ENCODE measurements around the gene PIEZO1.

Gene PIEZO1

DNA sequence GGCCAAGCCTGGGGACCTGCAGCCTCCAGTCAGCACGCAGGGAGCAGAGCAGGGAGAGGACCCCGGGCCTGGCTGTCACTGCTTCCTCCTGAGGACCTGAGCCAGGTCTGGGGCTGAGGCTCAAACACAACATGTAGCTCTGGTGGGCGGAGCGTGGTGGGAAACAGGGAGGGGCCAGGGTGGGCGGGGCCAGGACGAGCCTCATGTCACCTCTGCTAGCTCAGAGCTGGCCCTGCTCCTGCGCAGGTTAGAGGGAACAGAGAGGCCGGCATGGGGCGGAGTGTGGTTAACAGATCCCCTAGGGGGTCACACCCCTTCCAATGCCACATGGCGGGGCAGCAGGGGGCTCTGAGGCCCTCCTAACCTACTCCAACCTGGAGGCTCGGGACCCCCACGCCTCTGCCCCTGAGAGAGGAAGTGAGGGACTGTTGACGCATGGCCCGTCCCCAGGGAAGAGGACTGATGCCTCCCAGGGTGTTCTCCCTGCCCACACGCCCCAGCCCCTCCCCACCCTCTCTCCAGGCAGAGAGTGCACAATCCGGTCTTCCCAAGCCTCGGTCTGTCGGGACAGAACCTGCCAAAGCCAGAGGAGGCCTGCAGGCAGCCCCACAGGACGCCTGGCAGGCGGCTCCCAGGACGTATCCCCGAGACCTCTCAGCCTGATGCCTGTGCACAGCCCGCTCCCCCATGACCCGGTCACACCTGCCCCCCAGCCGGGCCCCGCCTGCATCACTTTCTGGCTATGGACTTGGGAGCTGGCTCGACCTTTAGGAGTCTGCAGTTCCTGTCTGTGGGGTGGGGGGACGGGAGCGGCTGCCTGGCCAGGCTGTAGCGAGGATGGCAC is 15.2 kb downstream of the PIEZO1 start:
- DNase-seq (ENCODE audit: low spot score): no peak

DNA sequence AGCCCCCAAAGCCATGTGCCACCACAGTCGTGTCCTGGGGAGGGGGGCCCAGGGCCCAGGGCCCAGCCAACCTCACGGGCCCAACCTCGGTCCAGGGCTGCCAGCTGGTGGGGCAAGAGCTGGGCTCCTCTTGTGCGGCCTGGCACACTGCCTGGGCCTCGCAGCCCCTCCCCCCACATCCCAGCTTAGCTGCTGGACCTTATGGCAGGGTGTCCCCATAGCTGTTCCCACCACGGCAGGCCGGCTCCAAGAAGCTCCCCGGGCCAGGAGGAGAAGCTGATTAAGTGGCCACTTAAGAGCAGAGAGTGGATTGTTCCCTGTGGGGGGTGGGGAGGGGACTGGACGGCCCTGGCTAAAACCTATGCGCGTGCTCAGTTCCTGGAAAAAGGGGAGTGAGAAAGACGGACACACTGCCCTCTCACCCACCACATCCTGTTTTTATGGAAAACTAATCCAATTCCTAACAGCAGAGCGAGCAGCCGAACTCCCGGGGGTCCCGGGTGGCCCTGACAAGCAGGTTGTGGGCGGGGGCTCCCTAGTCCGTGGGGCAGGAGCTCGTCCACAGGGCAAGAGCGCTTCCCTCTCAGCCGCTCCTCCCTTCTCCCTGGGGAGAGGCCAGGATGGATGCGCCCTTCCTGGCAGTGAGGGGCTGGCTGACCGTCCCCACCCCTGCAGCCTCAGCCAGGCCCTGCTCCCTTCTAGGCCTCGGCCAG is 16.8 kb downstream of the PIEZO1 start:
- no peak for DNase-seq (ENCODE audit: low spot score)

DNA sequence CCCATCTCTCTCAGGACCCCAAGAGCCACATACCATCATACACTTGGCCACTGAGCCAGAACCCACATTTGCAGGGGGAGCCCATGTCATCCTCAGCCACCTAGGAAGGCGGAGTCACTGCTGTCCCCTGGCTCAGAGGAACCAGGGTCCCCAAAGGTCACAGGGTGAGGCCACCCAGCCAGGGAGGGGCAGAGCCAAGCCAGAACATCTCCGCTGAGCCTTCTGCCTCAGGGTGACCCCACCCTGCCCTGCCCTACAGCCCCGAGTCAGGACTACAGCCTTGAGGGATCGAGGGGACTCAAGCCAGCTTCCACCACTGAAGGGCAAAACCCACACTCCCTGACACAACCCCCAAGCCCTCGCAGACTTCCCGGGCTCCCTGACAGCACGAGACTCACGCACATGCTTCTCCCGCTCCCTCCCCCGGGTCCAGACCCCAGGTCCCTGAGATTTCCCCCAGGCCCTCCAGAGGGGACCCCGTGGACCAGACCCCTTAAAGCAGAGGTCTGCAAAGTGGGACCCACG is 17.4 kb downstream of the PIEZO1 start:
- no peak for DNase-seq (ENCODE audit: low spot score)

DNA sequence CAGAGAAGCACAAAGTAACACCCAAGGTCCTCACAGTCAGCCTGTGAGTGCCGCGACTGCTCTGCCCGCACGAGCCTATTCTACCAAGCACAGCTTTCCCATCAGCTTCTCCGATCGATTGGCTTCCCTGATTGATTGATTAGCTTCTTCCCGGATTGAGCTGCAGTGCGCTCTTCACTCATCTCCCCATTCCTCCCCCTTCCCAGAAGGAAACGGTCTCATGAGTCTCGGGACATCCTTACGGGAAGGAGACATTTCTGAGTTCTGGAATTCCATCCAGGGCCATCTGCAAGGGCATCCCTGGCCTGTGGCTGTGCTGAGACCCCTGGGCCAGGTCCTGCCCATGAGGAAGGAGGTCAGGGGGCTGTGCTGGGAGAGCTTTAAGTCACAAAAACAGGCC is 18.0 kb downstream of the PIEZO1 start:
- DNase-seq (ENCODE audit: low spot score): no peak

DNA sequence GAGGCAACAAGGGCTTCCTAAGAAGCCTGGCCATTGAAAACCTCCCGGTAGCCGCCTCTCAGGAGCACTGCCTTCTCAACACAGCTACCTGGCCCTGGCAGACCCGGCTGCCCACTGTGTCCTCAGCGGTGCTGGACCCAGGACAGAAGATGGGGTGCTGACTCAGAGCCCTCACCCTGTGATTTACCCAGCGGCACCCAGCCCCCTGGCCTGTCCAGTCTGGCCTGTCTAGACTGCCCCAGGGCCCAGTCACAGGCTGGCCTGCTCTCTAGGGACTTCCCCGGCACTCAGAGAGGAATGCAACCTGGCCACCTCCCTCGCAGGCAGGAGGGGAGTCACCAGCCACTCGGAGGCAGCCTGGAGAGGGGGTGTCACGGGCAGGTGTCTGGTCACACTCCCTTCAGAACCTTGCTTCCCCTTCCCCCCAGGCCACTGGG is 20.1 kb downstream of the PIEZO1 start:
- DNase-seq (ENCODE audit: low spot score): no peak

DNA sequence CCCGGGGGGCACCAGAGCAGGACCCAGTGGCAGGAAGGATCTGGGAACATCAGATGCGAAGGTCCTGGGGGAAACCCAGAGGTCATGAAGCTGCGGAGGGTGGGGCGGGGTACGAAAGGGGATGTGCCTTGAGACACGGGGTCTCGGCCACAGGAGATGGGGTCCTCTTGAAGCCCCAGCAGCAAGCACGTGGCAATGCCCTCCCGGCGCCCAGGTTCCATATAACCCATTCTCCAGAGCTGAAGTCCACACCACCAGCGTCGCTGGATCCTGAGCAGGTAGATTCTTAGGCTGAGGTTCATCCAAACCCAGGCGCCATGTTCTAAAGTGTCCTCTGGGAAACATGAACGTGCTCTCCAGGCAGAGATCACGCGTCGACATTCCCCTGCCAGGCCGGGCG is 20.9 kb downstream of the PIEZO1 start:
- no peak for DNase-seq (ENCODE audit: low spot score)

DNA sequence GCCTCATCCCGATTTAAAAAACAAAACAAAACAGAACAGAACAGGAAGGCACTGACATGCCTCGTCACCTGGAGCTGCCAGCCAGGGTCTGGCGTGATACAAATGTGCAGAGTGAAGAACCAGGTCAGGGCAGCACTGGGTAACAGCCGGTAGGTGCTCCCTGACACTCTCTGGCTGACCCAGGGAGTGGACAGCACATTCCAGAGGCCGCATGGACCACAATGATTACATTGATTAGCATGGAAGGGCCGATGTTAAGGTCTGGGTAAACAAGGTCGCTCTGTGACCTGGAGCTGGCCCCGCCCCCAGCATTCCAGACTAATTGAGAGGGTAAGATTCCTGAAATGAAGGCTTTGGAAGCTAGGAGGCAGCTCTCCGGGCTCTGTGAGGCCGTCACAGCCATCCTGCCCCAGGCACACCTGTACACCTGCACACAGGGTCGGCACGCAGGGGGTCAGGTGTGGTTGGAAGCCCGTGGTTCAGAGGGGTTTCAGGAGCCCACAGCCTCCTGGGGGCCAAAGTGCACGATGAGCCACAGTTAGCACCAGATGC is 21.4 kb downstream of the PIEZO1 start:
- no peak for DNase-seq (ENCODE audit: low spot score)

DNA sequence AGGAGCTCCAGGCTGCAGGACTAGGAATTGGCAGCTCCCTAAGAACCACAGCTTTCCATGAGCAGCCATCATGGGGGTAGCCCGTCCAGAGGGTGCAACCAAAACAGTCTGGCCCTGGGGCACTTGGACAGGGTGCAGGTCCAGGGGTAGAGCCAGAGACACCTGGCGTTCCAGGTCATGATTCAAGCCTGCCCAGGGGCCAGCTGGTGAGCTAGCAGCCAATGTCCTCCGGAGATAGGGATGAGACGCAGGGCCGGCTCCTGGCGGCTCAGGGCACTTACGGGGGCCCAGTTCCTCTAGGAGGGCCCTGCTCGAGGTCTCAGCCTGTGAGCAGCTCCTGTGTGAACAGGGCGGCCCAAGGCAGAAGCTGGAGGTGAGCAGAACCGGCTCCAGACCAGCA is 22.1 kb downstream of the PIEZO1 start:
- no peak for DNase-seq (ENCODE audit: low spot score)

DNA sequence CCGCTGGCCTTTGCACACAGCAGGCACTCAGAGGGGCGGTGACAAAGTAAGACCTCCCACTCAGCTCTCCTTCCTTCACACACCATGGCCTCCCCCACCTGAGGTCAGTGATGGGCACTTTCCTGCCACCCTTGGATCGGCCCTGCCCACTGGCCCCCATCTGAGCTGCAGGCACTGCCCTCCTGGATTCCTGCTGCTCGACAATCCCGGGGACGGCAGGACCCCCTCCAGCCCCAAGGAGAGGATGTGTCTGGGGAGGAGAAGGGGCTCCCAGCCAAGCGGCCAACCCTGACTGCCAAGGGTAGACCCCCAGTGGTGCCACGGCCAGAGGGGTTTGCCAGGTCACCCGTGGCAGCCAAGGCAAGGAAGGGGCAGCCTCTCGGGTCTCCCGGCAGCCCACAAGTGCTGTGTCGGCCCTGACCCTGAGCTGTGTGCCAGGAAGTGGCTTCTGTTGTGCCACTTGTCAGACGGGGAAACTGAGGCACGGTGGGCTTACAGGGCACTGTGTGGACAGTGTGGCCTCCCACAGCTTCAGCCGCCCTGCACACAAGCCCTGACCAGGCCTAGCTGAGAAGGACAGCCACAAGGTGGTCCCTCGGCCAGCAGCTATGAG is 22.7 kb downstream of the PIEZO1 start:
- no peak for DNase-seq (ENCODE audit: low spot score)

DNA sequence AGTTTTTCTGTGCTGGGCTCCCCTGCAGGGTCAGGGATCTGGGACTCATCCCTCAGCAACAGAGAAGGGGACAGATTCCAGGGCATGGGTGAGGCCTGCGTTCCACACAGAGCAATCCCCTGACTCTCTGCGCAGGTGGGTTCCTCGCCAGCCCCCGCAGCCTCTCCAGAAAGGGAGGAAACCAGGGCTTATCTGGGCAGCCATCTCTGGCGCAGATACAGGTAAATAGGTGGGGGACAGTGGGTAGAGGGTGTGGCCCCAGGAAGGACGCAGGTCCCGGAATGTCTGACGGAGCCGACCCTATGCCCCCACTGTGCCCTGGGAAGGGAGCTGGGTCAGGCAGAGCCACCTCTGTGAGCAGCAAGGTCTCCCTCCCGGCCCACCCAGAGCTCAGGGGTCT is 23.2 kb downstream of the PIEZO1 start:
- DNase-seq (ENCODE audit: low spot score): no peak

DNA sequence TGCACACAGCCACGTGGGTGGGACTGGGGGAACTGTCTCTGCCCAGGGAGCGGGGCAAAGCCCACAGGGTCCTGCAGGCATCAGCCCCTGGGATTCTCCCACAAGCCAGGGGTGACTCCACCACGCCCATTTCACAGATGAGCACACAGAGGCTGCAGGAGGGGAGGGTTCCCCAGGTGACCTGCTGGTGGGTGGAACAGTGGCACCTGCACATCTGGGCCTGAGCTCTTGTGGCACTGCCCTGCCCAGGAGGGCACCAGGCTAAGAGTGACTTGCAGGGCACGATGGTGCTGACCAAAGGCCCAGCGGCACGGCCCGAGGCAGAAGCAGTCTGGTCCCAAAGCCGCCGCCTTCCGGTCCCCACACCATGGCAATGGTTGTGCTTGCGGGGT is 23.9 kb downstream of the PIEZO1 start:
- no peak for DNase-seq (ENCODE audit: low spot score)

DNA sequence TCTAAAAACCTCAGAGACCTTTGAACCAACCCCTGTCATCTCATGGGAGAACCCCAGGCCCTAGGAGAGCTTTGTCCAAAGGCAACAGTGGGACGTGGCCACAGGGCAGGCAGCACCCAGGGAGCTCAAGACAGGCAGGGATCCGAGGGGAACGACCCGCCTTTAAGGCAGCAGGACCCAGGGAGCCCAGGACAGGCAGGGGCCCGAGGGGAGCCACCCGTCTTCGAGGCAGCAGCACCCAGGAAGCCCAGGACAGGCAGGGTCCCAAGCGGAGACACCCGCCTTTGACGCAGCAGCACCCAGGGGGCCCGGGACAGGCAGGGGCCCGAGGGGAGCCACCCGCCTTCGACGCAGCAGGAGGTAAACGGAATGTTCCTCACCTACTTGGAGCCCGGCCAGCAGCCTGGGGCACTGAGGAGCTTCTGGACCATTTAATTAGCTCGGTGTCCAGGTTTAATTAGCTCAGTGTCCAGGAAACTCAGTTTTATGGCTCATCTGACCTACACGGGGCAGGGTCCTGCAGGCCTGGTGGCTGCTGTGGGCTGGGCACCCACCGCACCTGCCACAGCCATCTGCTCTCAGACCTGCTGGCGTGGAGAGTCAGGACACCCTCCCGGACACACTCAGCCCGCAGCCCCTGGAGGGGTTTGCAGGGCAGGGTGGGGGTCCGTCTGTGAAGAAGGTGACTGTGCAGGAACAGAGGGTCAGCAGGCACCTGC is 24.4 kb downstream of the PIEZO1 start:
- no peak for DNase-seq (ENCODE audit: low spot score)

DNA sequence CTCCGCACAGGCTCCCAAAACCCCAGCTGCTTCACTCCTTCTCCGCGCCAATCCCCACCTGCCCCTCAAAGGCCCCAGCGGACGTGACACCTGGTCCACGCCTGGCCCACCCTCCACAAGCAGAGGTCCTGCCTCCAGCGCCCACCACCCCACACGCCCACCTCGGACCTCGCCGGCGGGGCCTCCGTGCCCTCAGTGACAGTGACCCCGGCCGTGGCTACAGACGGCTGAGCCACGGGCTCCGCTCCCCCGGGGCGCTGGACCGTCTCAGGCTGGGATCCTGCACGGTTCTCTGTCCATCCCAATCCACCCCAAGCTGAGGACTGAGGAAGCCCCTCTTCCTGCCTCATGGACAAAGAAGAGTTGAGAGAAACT is 25.1 kb downstream of the PIEZO1 start:
- no peak for DNase-seq (ENCODE audit: low spot score)

DNA sequence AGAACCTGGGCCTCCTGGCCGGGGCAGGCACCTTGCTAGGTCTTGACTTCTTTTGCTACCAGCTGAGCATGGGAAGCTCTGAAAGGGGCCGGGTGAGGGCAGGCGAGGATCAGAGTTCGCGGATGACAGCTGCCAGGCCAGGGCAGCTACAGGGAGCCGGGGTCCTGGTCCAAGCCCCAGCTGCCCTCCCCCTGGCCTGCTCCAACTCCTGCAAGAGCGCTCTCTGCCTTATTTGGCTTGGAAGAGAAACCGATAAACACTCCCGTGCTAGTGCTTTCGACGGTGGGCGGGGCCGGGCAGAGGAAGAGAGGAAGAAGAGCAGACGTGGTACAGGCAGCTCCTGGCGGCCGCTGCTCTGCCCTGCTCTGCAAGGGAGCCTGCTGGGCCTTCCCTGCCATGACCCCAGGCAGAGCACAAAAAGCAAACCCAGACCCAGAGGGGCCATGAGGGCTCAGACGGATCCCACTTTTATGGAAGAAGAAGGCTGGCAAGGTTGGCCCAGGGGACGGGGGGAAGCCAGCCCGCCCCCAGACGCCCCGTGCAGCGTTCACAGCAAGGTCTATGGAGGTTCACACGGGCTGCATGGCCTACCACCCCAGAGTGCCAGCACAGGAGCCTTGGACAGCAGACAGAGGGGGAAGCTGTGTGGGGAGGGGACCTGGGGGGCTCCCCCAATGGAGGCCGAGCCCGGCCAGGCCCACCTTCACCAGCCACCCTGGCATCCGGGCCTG is 25.6 kb downstream of the PIEZO1 start:
- DNase-seq (ENCODE audit: low spot score): no peak

DNA sequence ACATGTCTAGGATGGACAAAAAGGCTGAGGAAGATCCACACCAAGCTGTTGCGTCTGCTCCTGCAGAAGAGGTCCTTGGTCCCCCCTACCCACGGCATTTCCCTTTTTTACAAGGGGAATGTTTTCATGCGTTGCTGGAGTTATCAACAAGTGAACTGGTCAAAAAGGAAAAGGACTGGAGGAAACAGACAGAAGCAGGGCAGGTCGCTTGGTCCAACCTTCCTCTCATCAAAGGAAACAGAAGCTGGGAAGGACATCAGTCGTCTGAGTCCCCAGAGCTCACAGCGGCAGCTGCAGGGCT is 26.1 kb downstream of the PIEZO1 start:
- no peak for DNase-seq (ENCODE audit: low spot score)

DNA sequence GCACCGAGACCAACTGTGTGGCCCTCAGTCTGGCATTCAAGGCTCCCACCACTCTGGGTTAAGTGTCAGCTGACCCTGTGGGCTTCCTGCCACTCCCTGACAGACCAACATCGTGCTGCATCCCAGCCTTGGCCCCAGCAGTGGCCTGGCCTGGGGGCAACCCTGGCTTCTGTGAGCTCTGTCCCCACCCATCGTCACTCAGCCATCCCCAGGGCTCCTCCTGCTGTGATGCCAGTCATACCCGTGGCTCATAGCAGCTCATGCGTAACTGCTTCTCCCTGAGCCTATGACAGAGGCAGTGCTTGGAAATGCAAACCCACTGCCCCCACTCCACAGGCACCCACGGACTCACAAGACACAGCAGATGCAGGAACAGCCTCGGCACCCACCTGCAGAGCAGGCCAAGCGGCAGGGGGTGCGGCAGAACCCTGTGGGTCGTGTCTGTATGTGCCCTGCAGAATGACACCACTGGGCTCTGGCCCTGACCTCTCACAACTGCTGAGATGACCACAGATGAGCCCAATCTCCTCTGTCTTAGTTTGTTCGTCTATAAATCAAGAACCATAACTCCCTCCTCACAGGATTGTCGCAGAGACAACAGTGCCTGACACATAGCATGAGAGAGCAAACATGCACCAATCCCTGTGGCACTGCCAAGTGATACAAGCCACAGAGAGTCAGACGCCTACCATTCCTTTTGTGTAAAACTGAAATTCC is 26.6 kb downstream of the PIEZO1 start:
- no peak for DNase-seq (ENCODE audit: low spot score)

DNA sequence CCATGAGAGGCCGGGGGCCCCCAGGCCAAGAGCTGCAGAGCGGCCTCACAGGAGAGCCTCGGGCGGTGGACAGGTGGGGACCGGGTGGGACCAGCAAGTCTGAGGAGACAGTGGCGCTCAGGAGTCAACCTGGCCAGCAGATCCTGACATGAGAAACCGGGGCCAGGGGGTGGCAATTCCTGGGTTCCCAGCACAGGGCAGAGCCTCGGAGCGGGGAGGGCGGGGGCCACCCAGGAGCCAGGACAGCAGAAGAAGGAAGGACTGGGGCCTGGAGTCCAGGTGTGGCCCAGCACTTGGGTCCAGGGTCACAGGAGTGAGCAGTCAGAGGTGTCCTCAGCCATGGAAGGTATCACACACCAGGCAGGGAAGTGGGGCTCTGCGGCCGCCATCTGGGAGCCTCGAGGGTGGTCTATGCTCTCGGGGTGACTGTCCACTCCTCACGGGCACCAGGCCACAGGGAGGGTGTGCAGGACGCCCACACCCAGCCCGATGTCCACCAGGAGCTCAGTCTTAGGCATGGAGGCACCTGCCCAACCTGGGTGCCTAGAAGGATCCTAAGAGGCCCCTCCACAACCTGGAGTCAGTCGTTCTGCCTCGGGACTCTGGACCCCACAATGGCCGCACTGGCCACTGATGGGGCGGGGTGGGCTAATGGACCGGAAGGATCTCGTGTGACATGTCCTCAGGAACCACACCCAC is 29.1 kb downstream of the PIEZO1 start:
- DNase-seq (ENCODE audit: low spot score): no peak

DNA sequence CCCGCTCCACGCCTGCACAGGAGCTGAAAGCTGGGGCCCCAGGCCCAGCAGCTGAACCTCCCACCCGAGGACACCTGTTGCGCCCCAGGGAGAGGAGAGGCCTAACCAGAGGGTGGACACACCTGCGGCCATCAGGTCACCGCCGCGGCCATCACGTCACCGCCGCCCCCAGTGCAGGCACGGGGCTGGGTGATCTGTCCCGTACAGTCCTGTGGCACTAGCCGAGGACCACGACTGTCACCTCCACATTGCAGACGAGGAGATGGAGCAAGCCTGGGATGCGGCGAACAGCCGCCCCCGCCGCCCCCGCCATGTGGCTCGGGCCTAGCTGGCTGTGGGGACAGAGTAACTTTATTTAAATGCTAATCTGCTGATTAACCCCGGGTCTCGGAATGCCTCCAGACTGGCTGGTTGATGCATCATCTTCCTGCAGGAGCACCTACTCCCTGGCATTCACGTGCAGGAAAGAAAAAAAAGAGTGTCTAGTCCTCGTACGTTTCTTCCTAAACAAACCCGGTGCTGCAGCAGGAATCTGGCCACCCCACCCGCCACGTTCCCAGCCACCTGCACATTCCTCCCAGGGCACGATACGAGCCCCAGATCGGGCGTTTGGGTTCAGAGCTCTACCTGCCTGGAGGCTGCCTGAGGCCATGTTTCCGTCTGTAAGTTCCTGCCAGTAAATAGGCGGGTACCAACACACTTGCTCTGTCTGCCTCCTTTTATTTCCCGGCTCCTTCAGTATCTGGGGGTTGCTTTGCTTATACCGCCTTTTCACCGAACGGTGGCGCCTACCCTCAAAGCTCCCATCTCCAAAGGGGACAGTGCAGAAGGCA is 29.9 kb downstream of the PIEZO1 start:
- DNase-seq (ENCODE audit: low spot score): no peak

All from left forelimb (tissue), 1 donor.